Measurements from ENCODE around the gene RWDD2A.

DNA sequence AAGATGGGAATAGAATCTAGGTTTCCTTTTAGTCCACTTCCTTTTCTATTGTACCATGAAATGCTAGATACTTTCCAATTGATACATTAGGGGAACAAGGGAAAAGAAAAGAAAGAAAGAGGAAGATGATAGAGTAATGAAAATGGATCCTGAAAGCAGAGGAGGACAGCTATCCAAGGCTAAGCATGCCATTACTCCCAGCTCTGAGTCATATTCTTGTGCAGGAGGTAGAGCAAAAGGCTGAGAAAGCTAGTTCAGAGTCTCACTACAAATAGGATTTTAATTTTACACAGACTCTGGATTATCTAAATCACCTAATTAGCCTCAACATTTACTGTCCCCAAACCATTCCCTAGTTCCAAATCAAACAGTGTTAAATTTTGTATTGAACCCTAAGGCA, 23.6 kb downstream of the RWDD2A start:
- TF ChIP-seq ISL1 (CRISPR knock-in tag; IDR thresholded peaks at IDR 0.05) (no peak), ZFP30 (CRISPR knock-in tag; IDR thresholded peaks at IDR 0.05) (no peak), OSR1 (CRISPR knock-in tag; IDR thresholded peaks at IDR 0.05) (no peak), GLIS3 (CRISPR knock-in tag; IDR thresholded peaks at IDR 0.05) (no peak), ESRRG (CRISPR knock-in tag; IDR thresholded peaks at IDR 0.05) (no peak), ZNF8 (CRISPR knock-in tag; IDR thresholded peaks at IDR 0.05) (no peak), PATZ1 (CRISPR knock-in tag; IDR thresholded peaks at IDR 0.05; ENCODE audit: borderline replicate concordance) (no peak), ZNF565 (CRISPR knock-in tag; conservative IDR thresholded peaks at IDR 0.05; ENCODE audit: low read depth) (no peak), ZNF70 (CRISPR knock-in tag; IDR thresholded peaks at IDR 0.05) (no peak), ARNTL (CRISPR knock-in tag; IDR thresholded peaks at IDR 0.05; ENCODE audit: borderline replicate concordance, low read depth) (no peak), CREB5 (CRISPR knock-in tag; IDR thresholded peaks at IDR 0.05; ENCODE audit: low read depth) (no peak), RARB (CRISPR knock-in tag; IDR thresholded peaks at IDR 0.05) (no peak), PPARA (CRISPR knock-in tag; IDR thresholded peaks at IDR 0.05; ENCODE audit: borderline replicate concordance) (no peak)
